Activated CD8-positive, alpha-beta memory T cell treated with anti-CD3 and anti-CD28 coated beads for 4 hours (primary cell): Measurements from ENCODE around the gene OR2W1.

Experiments
- DNase-seq, 2 donors: peaks; one replicate each; pipeline ENCODE4 v3.0.0-alpha.2; 2020; ENCODE audit warnings: low read depth in 2 of 2

OR2W1 gene

GRCh38 chr6:28996844-28997510 is 48.0 kb downstream of the OR2W1 start:
- DNase-seq = no peak

DNA sequence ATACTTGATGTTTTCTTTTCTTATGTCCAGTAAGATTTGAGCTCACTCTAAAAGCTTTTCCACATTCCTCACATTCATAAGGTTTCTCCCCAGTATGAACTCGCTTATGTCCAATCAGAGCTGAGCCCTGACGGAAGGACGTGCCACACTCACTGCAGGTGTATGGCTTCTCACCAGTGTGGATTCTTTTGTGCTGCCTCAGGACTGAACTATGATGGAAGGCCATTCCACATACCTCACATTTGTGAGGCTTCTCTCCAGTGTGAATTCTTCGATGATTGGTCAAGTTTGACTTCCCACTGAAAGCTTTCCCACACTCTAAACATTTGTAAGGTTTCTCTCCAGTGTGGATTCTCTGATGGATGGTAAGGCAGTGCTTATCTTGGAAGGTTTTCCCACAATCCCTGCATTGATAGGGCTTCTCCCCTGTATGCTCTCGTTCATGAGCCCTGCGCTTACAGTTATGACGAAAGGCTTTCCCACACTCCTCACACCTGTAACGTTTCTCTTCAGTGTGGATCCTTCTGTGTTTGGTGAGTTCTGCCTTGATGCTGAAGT is 49.8 kb downstream of the OR2W1 start:
- DNase-seq = no peak
